Inflammatory macrophage treated with lipopolysaccharide for 1 hour (primary cell): ENCODE data around the gene RHOH.
A peak's percentile ranks its signal among the peaks of the same experiment; 100 is the strongest.
"Not testable (repeated sequence)": the region's sequence is repeated elsewhere in the genome, so short reads cannot be mapped to it uniquely, and the experiment has no call there.

ENCODE experiments used
- DNase-seq, 2 donors: peaks; one replicate each; pipeline ENCODE4 v3.0.0-alpha.2; 2020 to 2022

Gene RHOH

GRCh38 chr4:40196724-40197281 lies at the start of gene RHOH:
Gene RHOH, plus strand, starts transcription at chr4:40197031. Its CDS starts 46,356 bp downstream, at chr4:40243387.
- no peak for DNase-seq

- not testable (repeated sequence) for DNase-seq
Measured at GRCh38 chr4:40147490-40147889, 49.3 kb upstream of the RHOH start.

- peak; percentile 70 to 91 for DNase-seq
Measured at GRCh38 chr4:40149960-40150385, 46.9 kb upstream of the RHOH start.

- DNase-seq = no peak
Measured at GRCh38 chr4:40150932-40151331, 45.9 kb upstream of the RHOH start.

DNA sequence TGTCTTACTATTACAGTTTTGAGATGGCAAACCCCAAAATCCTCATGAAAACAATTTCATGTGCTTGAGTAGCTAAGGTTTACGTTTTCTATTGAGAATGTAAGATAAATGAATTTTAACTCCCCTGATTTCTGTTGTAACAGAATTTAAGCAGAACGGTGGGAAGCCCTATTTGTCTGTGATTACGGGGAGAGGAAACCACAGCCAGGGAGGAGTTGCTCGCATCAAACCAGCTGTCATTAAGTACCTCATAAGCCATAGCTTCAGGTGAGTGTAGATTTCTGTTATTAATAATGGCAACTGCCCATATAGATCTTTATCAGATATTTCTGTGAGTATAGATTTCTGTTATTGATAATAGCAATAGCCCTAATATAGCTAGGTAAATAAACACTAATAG lies 44.2 kb upstream of the RHOH start:
- DNase-seq = no peak

DNA sequence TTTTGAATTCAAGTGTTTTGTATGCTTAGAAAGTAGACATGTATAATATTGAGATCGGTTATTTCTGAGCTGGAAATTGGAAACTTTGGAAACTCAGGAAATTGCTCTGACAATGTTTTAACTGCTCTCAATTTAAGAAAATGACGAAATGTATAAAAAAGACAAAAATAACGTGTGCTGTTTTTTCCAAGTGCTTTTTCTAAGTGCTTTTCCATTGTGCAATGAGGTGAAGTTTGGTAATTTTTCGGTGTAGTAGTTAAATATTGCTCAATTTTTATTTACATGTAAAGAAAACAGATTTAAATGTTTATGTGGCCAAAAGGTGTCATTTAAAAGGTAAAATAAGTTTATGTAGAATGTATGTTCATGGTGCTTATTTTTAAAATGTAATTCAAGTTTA lies 39.4 kb upstream of the RHOH start:
- peak; percentile 71 to 82 for DNase-seq

- no peak for DNase-seq
Measured at GRCh38 chr4:40160258-40160657, 36.6 kb upstream of the RHOH start.

- DNase-seq = no peak
Measured at GRCh38 chr4:40164459-40164858, 32.4 kb upstream of the RHOH start.

DNA sequence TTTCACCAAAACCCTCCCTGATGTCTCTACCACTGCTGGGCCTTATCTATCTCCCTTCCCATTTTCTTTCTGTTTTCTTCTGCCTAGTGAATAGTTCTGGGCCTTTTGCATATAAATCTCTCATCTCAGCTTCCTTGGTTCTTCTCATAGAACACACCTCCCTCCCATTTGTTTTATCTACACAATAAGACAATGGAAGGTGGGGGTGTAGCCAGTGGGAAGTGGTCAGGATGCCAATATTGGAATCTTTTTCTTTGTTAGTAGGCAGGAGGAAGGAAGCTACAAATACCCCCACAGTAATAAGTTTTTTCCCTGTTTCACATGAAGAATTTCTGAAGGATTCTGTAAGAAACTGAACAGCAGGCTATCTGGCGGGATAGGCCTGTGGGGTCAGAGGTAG lies 30.9 kb upstream of the RHOH start:
- DNase-seq = no peak

GRCh38 chr4:40168070-40168469 lies 28.8 kb upstream of the RHOH start:
- no peak for DNase-seq

- no peak for DNase-seq
Measured at GRCh38 chr4:40170588-40170987, 26.2 kb upstream of the RHOH start.

DNA sequence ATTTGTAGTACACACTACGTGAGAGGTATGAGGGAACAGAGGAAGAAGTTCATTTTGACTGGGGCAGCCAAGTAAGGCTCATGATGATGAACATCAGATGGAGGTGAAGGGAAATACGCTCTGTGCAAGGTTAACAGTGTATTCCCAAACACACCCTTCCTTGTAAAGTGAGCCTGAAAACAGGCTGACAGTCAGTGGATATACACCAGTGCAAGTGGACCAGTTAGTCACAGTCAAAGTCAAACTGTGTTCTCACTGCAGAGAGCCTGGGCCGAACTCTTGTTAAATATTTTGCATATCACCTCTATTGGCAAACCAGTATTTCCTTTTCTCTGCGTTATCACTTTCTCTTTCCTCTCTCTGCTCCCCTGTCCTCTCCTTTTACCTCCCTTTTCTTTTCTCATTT lies 23.4 kb upstream of the RHOH start:
- no peak for DNase-seq

GRCh38 chr4:40176602-40177001 lies 20.2 kb upstream of the RHOH start:
- no peak for DNase-seq

GRCh38 chr4:40177591-40177990 lies 19.2 kb upstream of the RHOH start:
- no peak for DNase-seq

DNA sequence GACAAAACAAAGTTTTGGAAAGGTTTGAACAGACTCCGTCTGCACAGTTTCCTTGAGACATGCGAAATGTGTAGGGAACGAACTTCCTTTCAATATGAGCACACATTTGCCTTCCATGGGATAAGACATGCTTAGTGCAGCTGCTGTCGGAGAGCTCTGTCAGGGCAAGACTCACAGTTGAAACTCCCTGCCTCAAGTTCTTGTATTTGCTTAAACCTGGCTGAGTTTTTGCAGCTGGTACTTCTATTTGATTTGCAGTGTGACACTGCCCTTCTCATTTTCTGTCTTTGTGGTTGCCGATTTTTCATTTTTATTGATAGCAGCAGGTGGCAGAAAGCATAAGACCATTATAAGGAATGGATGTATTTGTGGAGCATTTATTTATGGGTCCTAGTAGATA lies 18.2 kb upstream of the RHOH start:
- DNase-seq = no peak

DNA sequence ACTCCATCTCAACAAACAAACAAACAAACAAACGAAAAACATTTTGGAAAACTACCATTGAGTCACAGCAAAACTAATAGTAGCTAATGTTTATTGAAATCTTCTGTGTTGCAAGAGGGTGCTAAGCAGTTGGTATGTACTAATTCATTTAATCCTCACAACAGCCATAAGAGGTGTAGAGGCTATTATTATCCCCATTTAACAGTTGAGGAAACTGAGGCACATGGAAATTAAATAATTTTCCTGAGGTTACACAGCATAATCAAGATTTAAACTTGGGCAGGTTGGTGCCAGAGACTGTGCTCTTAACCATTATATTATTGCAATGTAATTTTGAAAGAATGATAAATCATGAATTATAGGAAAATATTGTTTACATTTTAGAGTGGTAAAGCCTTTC lies 17.5 kb upstream of the RHOH start:
- DNase-seq = no peak

DNA sequence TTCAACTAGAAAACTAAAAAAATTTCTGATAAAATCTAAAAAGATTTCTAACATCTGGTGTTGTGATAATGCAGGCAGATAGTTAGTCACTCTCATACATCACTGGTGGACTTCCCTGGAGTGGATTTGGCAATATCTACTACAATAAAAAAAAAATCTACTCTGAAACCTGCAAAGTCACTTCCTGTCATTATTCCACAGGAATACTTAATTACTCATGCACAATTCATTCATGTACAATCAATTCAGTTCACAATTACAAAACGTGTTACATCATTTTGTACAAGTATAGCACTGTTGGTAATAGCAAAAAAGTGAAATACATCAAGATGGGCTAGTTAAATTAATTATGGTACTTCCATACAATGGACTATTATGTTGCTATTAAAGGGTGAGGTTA lies 16.5 kb upstream of the RHOH start:
- peak; percentile 82 to 87 for DNase-seq

DNA sequence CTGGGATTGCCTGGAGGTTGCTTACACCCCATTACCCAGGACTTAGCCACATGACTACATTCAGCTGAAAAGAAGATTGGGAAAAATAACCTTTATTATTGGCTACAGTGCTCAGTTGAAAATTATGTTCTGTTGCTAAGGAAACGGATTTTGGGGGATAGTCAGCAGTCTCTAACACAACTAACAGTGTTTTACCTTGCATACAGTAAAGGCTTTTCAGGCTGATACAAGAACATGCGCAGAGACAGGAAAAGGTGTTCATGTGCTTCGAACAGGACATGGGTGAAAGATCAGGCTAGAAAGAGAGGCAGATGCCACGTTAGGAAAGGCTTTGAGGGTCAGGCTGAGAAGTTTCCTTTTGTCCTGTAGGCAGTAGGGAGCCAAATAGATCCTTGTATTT lies 14.8 kb upstream of the RHOH start:
- no peak for DNase-seq

- DNase-seq = peak; percentile 40 to 63
Measured at GRCh38 chr4:40182954-40183353, 13.9 kb upstream of the RHOH start.

DNA sequence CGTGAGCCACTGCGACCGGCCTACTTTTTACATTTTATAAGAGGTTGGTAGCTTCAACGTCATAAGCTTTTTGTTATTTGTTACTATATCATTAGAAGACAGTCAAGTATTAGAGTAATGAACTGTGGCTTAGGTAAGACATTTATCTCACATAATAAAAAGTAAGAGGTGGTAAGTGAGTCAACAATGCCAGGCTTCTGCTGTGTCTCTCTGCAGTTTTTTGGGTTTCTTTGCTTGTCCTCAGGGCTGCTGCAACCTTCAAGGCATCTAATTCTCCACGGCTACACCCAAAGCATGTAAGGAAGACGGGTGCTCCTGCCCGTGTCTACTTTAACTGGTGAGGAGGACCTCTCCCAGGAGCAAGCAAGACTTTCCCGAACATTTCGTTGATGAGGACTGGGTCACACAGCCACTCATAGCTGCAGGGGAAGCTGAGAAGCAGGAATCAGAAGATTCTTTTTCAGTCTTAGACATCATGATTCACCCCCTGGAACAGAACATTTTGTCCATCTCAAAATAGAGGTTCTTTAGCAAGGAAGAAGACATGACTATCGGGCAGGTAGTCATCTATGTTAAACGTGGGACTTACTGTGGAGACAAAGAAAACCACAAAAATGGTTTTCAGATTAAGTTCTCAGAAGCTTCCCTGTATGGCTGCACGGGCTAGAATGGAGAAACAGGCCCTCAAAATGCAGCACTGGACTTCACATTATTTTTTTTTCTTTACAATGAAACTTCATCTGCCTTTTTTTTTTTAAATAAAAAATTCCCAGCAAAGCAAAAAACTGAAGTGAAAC lies 13.0 kb upstream of the RHOH start:
- DNase-seq = peak; percentile 43 to 56

- no peak for DNase-seq
Measured at GRCh38 chr4:40185830-40186664, 10.8 kb upstream of the RHOH start.

- DNase-seq = no peak
Measured at GRCh38 chr4:40186665-40187014, 10.2 kb upstream of the RHOH start.

DNA sequence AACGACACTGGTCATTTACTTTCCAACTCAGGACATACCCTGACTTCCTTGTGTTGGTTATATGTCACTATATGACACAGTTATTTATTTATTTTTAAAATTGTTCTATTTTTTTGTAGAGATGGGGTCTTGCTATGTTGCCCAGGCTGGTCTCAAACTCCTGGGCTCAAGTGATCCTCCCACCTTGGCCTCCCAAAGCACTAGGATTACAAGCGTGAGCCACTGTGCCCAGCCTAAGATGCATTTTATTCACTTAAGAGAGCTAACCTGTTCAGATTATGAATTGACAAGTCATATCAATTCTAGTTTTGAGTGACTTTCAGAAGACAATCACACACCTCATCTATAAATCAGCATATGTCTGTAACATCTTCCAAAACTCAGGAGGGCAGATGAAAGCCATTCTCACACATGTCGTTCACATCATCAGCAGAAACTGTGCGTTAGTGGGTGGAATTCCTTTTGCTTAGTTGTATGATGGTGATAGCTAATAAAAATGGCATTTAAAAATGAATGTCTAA lies 9.4 kb upstream of the RHOH start:
- no peak for DNase-seq

DNA sequence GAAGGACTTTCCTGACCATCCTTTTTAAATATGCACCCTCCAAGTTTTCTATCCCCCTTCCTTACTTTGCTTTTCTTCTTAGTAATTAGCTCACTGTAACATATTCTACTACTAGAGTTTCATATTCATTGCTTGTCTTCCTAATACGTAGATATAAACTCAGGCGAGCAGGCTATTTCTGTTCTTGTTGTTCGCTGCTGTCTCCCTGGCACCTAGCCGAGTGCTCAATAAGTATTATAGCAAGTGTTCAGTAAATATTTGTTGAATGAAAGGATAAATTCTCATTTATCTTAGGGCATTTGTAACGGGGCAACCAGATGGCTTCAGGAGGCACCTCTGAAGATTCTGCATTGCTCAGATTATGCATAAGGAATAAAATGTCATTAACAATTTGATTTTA lies 6.8 kb upstream of the RHOH start:
- DNase-seq = no peak
